ENCODE data around the gene TTC27.

DNA sequence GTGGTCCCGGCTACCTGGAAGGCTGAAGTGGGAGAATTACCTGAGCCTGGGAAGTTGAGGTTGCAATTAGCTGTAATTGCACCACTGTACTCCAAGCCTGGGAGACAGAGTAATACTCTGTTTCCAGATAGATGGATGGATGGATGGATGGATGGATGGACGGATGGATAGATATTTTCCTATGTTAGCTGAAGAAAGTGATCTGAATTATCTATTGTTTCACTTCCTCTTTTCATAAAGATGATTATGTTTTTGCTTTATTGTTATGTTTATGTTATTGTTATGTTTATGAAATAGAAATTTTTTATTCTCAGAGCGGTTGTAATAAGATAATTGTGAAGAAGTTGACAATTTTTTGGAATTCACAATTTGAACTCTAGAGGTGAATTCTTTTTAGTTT lies 33.3 kb upstream of the TTC27 start:
- TF ChIP-seq POLR2A (IDR thresholded peaks at IDR 0.05) (no peak), CTCF (IDR thresholded peaks at IDR 0.05) (no peak)

Data from ovary (tissue), 3 donors.